ENCODE data around the gene ADA. TPM values are rescaled to one million over a fixed set of nuclear protein-coding genes. Genes with fewer than 3 reads are reported as not detected.

The ADA gene
- total and polyA plus RNA-seq, 2 of the 13 experiments (the other 11 are each of a cell fraction or from before 2014, with no cell fraction given) = 2.5 to 11.3 TPM

GRCh38 chr20:44646641-44647274, 4.7 kb downstream of the ADA start:
- CTCF ChIA-PET (ENCODE audit: low intra/inter-chr PET ratio, low total read pairs) = no interaction called here
- H3K27ac ChIP-seq (ENCODE audit: extremely low read length, insufficient read depth, low read length) = no peak overlapping the region

GRCh38 chr20:44646023-44646640, 5.4 kb downstream of the ADA start:
- H2AFZ ChIP-seq (ENCODE audit: low read length) = no peak overlapping the region
- 75% methylated on average over 4 of the region's 4 CpGs for WGBS (ENCODE audit: low lambda C conversion rate)
- H3K79me2 ChIP-seq (ENCODE audit: insufficient read depth, low read length) = no peaks in the 10 kb centered on the region
- H3K4me3 ChIP-seq (replicated peaks in 1 of 3; ENCODE audit: insufficient read depth in 1 of 3, low read depth in 2 of 3, low read length in 3 of 3) = no peak overlapping the region
- no peak overlapping the region for H3K4me2 ChIP-seq (ENCODE audit: low read depth, low read length)
- TF ChIP-seq PBX3 (CRISPR knock-in tag; IDR thresholded peaks at IDR 0.05; ENCODE audit: borderline replicate concordance) (no peak), ZNF629 (CRISPR knock-in tag; conservative IDR thresholded peaks at IDR 0.05) (peak; percentile 30; the same call in 1 of the 2 replicates), ZNF263 (CRISPR knock-in tag; IDR thresholded peaks at IDR 0.05) (peak; percentile 86; the same call in 1 of the 2 replicates), ZNF776 (CRISPR knock-in tag; IDR thresholded peaks at IDR 0.05) (0 out of 2 replicates have a peak, but pooled peaks have one; percentile 7), ZNF572 (CRISPR knock-in tag; IDR thresholded peaks at IDR 0.05) (no peak), ZFY (CRISPR knock-in tag; IDR thresholded peaks at IDR 0.05) (no peak), SMC3 (IDR thresholded peaks at IDR 0.05; ENCODE audit: low read length) (no peak)
- H3K9me3 ChIP-seq (ENCODE audit: low read length) = no peaks in the 10 kb centered on the region
- ATAC-seq = no peak
- no peaks in the 10 kb centered on the region for H4K20me1 ChIP-seq (ENCODE audit: insufficient read depth, low read length)
- no peak overlapping the region for H3K9ac ChIP-seq (ENCODE audit: insufficient read depth, low read depth, low read length)
- H3K27me3 ChIP-seq (ENCODE audit: control insufficient read depth in 1 of 2, insufficient read depth in 2 of 2, low read length in 2 of 2) = peaks cover 2 to 5% of the 10 kb centered on the region in 2 experiments; a peak in 2 of 5 replicates
- H3K27ac ChIP-seq (ENCODE audit: extremely low read length, insufficient read depth, low read length) = no peak overlapping the region
- ChIA-PET POLR2A (no interaction called here), CTCF (ENCODE audit: low intra/inter-chr PET ratio, low total read pairs) (no interaction called here)
- H3K36me3 ChIP-seq (replicated peaks in 1 of 2; ENCODE audit: control insufficient read depth in 1 of 2, insufficient read depth in 2 of 2, low read length in 2 of 2) = no peaks in the 10 kb centered on the region
- peaks cover 36% of the 10 kb centered on the region for H3K4me1 ChIP-seq (ENCODE audit: insufficient read depth, low read length)
- no TSS peak for BruUV-seq (replicated peaks)
- intact Hi-C loops (cut with micrococcal nuclease; ENCODE audit: unreplicated experiment) = no loop called here
- in situ Hi-C loops (cut with HindIII; ENCODE audit: extremely low pct_ligation_motif_present, low pct_unique_long_range_greater_than_20kb) = no loop called here
- no peak for FAIRE-seq
- no peak for DNase-seq (ENCODE audit: low spot score)

More at GRCh38 chr20:44646641-44647274, 4.7 kb downstream of the ADA start:
- ATAC-seq (no peak), FAIRE-seq (no peak), DNase-seq (ENCODE audit: low spot score) (no peak)
- H3K36me3 ChIP-seq (replicated peaks in 1 of 2; ENCODE audit: control insufficient read depth in 1 of 2, insufficient read depth in 2 of 2, low read length in 2 of 2) = no peaks in the 10 kb centered on the region
- no peak overlapping the region for H3K9ac ChIP-seq (ENCODE audit: insufficient read depth, low read depth, low read length)
- H4K20me1 ChIP-seq (ENCODE audit: insufficient read depth, low read length) = no peaks in the 10 kb centered on the region
- WGBS (ENCODE audit: low lambda C conversion rate) = 75% methylated on average over 10 of the region's 10 CpGs
- POLR2A ChIA-PET = no interaction called here
- intact Hi-C loops (cut with micrococcal nuclease; ENCODE audit: unreplicated experiment) = no loop called here
- no peak overlapping the region for H3K4me3 ChIP-seq (replicated peaks in 1 of 3; ENCODE audit: insufficient read depth in 1 of 3, low read depth in 2 of 3, low read length in 3 of 3)
- peaks cover 2 to 6% of the 10 kb centered on the region in 2 experiments; a peak in 3 of 5 replicates for H3K27me3 ChIP-seq (ENCODE audit: control insufficient read depth in 1 of 2, insufficient read depth in 2 of 2, low read length in 2 of 2)
- no peak overlapping the region for H2AFZ ChIP-seq (ENCODE audit: low read length)
- no peak overlapping the region for H3K4me2 ChIP-seq (ENCODE audit: low read depth, low read length)
- peaks cover 33% of the 10 kb centered on the region for H3K4me1 ChIP-seq (ENCODE audit: insufficient read depth, low read length)
- in situ Hi-C loops (cut with HindIII; ENCODE audit: extremely low pct_ligation_motif_present, low pct_unique_long_range_greater_than_20kb) = no loop called here
- BruUV-seq (replicated peaks) = no TSS peak
- TF ChIP-seq ZNF768 (CRISPR knock-in tag; IDR thresholded peaks at IDR 0.05) (peak; percentile 60; the same call in 1 of the 2 replicates), GZF1 (CRISPR knock-in tag; IDR thresholded peaks at IDR 0.05) (no peak)
- H3K9me3 ChIP-seq (ENCODE audit: low read length) = no peaks in the 10 kb centered on the region
- H3K79me2 ChIP-seq (ENCODE audit: insufficient read depth, low read length) = no peaks in the 10 kb centered on the region

All from HepG2 (cell line).